ENCODE data around the gene KSR2. TPM values are rescaled to one million over a fixed set of nuclear protein-coding genes. Genes with fewer than 3 reads are reported as not detected.

KSR2 gene
- total RNA-seq, 4 donors from 2014 or later = 1.2 to 11.0 (median 2.2) TPM

GRCh38 chr12:117552971-117553370 lies 415.8 kb downstream of the KSR2 start:
- H3K9me3 ChIP-seq = no peaks in the 10 kb centered on the region
- no peaks in the 10 kb centered on the region for H3K36me3 ChIP-seq
- 91 to 95% methylated on average over 5 of the region's 5 CpGs for WGBS, 2 donors
- H3K27me3 ChIP-seq = no peaks in the 10 kb centered on the region
- no peaks in the 10 kb centered on the region for H3K4me1 ChIP-seq
- no peak overlapping the region for H3K4me3 ChIP-seq (replicated peaks in 1 of 3)
- DNase-seq = peak; percentile 27 to 39
- intact Hi-C loops (cut with DNase I) = no loop called here
- H3K27ac ChIP-seq = no peak overlapping the region
- TF ChIP-seq POLR2A (IDR thresholded peaks at IDR 0.05) = no peak
- no peak for TF ChIP-seq CTCF (IDR thresholded peaks at IDR 0.05)

- H3K27me3 ChIP-seq = no peaks in the 10 kb centered on the region
- H3K4me3 ChIP-seq (replicated peaks in 1 of 3) = no peak overlapping the region
- no peak for TF ChIP-seq CTCF (IDR thresholded peaks at IDR 0.05)
- TF ChIP-seq POLR2A (IDR thresholded peaks at IDR 0.05) = no peak
- no peaks in the 10 kb centered on the region for H3K9me3 ChIP-seq
- no peak overlapping the region for H3K27ac ChIP-seq
- no peaks in the 10 kb centered on the region for H3K4me1 ChIP-seq
- WGBS, 2 donors = 69 to 70% methylated on average over 4 of the region's 4 CpGs
- no peaks in the 10 kb centered on the region for H3K36me3 ChIP-seq
- intact Hi-C loops (cut with DNase I) = no loop called here
- no peak for DNase-seq
Measured at GRCh38 chr12:117551665-117552064, 417.1 kb downstream of the KSR2 start.

- no peak for TF ChIP-seq POLR2A (IDR thresholded peaks at IDR 0.05)
- TF ChIP-seq CTCF (IDR thresholded peaks at IDR 0.05) = no peak
- Histone ChIP-seq H3K36me3 (no peaks in the 10 kb centered on the region), H3K27me3 (no peaks in the 10 kb centered on the region), H3K9me3 (no peaks in the 10 kb centered on the region), H3K27ac (no peak overlapping the region), H3K4me3 (replicated peaks in 1 of 3) (no peak overlapping the region), H3K4me1 (no peaks in the 10 kb centered on the region)
- intact Hi-C loops (cut with DNase I) = no loop called here
- DNase-seq = no peak
Measured at GRCh38 chr12:117547209-117547608, 421.6 kb downstream of the KSR2 start.

- WGBS, 2 donors = 96 to 97% methylated on average over 3 of the region's 3 CpGs
- DNase-seq = no peak
- intact Hi-C loops (cut with DNase I) = no loop called here
- Histone ChIP-seq H3K4me3 (replicated peaks in 1 of 3) (no peak overlapping the region), H3K4me1 (no peaks in the 10 kb centered on the region), H3K27me3 (no peaks in the 10 kb centered on the region), H3K36me3 (no peaks in the 10 kb centered on the region), H3K9me3 (no peaks in the 10 kb centered on the region), H3K27ac (no peak overlapping the region)
- TF ChIP-seq POLR2A (IDR thresholded peaks at IDR 0.05) = no peak
- TF ChIP-seq CTCF (IDR thresholded peaks at IDR 0.05) = no peak
Measured at GRCh38 chr12:117545216-117545615, 423.6 kb downstream of the KSR2 start.

- Histone ChIP-seq H3K27me3 (no peaks in the 10 kb centered on the region), H3K36me3 (no peaks in the 10 kb centered on the region), H3K4me1 (peaks cover 3 to 20% of the 10 kb centered on the region in 2 donors), H3K9me3 (no peaks in the 10 kb centered on the region), H3K4me3 (replicated peaks in 1 of 3) (no peak overlapping the region), H3K27ac (no peak overlapping the region)
- TF ChIP-seq POLR2A (IDR thresholded peaks at IDR 0.05) = no peak
- TF ChIP-seq CTCF (IDR thresholded peaks at IDR 0.05) = no peak
- intact Hi-C loops (cut with DNase I) = no loop called here
- DNase-seq = no peak
- 73 to 84% methylated on average over 5 of the region's 5 CpGs for WGBS, 2 donors
Measured at GRCh38 chr12:117540011-117540410, 428.8 kb downstream of the KSR2 start.
